Breast epithelium (tissue), 4 donors: ENCODE data around the gene VWA2. TPM values are rescaled to one million over a fixed set of nuclear protein-coding genes. Genes with fewer than 3 reads are reported as not detected.

Source experiments
- DNase-seq, 2 donors: peaks; one replicate each; pipeline ENCODE4 v3.0.0-alpha.2; 2019; ENCODE audit warnings: low spot score in 2 of 2
- H3K27ac ChIP-seq, 2 donors: fragments of 200-600 bp; sonication (generic) in 1 of 2; one replicate each; pipeline ENCODE4 v1.5.1; 2016 to 2019; ENCODE audit warnings: mild to moderate bottlenecking in 1 of 2
- H3K27me3 ChIP-seq, 2 donors: fragments of 200-600 bp; sonication (generic) in 1 of 2; one replicate each; pipeline versions ENCODE4 v1.5.1 to v1.6.0; 2017 to 2019; ENCODE audit warnings: control low read depth in 1 of 2, mild to moderate bottlenecking in 1 of 2
- H3K36me3 ChIP-seq: fragments of 200-600 bp; one replicate; pipeline ENCODE4 v1.5.1; 2019
- H3K4me1 ChIP-seq, 2 donors: fragments of 200-600 bp; sonication (generic); one replicate each; pipeline ENCODE4 v1.5.1; 2016 to 2019; ENCODE audit warnings: control low read depth in 1 of 2
- H3K4me3 ChIP-seq, 3 donors: fragments of 200-600 bp; sonication (generic); 1 replicate in 2 of 3; 2 replicates in 1 of 3; pipeline ENCODE4 v1.5.1; 2016 to 2019; ENCODE audit warnings: mild to moderate bottlenecking in 3 of 3, moderate library complexity in 2 of 3
- H3K9me3 ChIP-seq, 2 donors: fragments of 200-600 bp; sonication (generic) in 1 of 2; one replicate each; pipeline ENCODE4 v1.5.1; 2016 to 2019; ENCODE audit warnings: control low read depth in 1 of 2
- POLR2A ChIP-seq: fragments of 450-650 bp; IDR thresholded peaks from one replicate; pipeline ENCODE4 v1.6.1; 2016; ENCODE audit warnings: antibody characterized with exemption, mild to moderate bottlenecking, moderate library complexity
- POLR2AphosphoS5 ChIP-seq, 3 donors: sonication (generic); formaldehyde crosslinking; IDR thresholded peaks; one replicate each; pipeline ENCODE4 v1.6.1; 2017; ENCODE audit warnings: antibody characterized with exemption in 3 of 3
- intact Hi-C: fragments of 100-400 bp; cut with DNase I; formaldehyde crosslinking; loops from one replicate; pipeline ENCODE4 v1.15.1; 2023; ENCODE audit warnings: low total_unique reads
- total RNA-seq, 3 donors: library from RNA; depleted of rRNA; stranded (reverse); fragments of >200 nt; gene quantifications; one replicate each; pipeline ENCODE4 v1.1.0, GENCODE V29; 2016
- TF ChIP-seq, protein P1 (sequence below), 3 donors: fragments of 450-650 bp; IDR thresholded peaks; one replicate each; pipeline ENCODE4 v1.5.1; 2016 to 2017; ENCODE audit warnings: antibody characterized with exemption in 3 of 3, mild to moderate bottlenecking in 3 of 3, moderate library complexity in 3 of 3

Gene VWA2
- total RNA-seq, 3 donors from 2014 or later: 0.48 to 18.7 (median 8.0) TPM

- intact Hi-C loops: no loop called here
- Histone ChIP-seq H3K9me3 (no peaks in the 10 kb centered on the region), H3K27ac (no peak overlapping the region), H3K4me3 (no peak overlapping the region), H3K27me3 (no peaks in the 10 kb centered on the region), H3K4me1 (peaks cover 0 to 3% of the 10 kb centered on the region in 2 donors), H3K36me3 (no peaks in the 10 kb centered on the region)
- DNase-seq: no peak
- TF ChIP-seq POLR2A: no peak
- no peak for TF ChIP-seq POLR2AphosphoS5 (IDR thresholded peaks at IDR 0.05)
- TF ChIP-seq, protein P1, sequence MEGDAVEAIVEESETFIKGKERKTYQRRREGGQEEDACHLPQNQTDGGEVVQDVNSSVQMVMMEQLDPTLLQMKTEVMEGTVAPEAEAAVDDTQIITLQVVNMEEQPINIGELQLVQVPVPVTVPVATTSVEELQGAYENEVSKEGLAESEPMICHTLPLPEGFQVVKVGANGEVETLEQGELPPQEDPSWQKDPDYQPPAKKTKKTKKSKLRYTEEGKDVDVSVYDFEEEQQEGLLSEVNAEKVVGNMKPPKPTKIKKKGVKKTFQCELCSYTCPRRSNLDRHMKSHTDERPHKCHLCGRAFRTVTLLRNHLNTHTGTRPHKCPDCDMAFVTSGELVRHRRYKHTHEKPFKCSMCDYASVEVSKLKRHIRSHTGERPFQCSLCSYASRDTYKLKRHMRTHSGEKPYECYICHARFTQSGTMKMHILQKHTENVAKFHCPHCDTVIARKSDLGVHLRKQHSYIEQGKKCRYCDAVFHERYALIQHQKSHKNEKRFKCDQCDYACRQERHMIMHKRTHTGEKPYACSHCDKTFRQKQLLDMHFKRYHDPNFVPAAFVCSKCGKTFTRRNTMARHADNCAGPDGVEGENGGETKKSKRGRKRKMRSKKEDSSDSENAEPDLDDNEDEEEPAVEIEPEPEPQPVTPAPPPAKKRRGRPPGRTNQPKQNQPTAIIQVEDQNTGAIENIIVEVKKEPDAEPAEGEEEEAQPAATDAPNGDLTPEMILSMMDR (IDR thresholded peaks at IDR 0.05): no peak
Observed at GRCh38 chr10:114262496-114262895, 23.4 kb downstream of the VWA2 start.

- no peaks in the 10 kb centered on the region for H3K36me3 ChIP-seq
- no peaks in the 10 kb centered on the region for H3K9me3 ChIP-seq
- intact Hi-C loops: no loop called here
- no peaks in the 10 kb centered on the region for H3K27me3 ChIP-seq
- H3K27ac ChIP-seq: peak overlapping the region; percentile 14 to 73
- TF ChIP-seq POLR2AphosphoS5 (IDR thresholded peaks at IDR 0.05): peak in 1 of 3 donors; percentile 45
- TF ChIP-seq, protein P1 (IDR thresholded peaks at IDR 0.05): no peak
- no peak for TF ChIP-seq POLR2A
- no peak for DNase-seq
- H3K4me3 ChIP-seq: no peak overlapping the region
- H3K4me1 ChIP-seq: peaks cover 0 to 3% of the 10 kb centered on the region in 2 donors
Observed at GRCh38 chr10:114265392-114266053, 26.5 kb downstream of the VWA2 start.

DNA sequence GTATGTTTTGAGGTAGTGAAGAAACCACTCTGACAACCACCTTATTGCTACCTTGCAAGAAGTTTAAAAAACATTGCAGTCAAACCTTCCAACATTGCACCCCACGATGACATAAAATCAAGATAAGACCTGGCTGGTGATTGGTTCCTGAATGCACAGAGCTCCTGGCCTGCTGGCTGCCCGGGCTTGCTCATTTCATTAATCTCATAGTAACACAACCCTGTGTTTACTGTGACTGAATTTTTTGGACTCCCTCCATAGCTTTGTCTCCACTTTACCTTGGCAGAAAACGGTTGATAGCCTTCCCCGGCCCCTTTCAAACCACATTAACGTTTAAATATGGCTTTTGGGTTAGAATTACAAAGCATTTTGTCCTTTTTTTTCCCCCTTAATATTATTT, 27.5 kb downstream of the VWA2 start:
- H3K9me3 ChIP-seq: no peaks in the 10 kb centered on the region
- peak overlapping the region; percentile 30 to 60 for H3K27ac ChIP-seq
- peaks cover 0 to 3% of the 10 kb centered on the region in 2 donors for H3K4me1 ChIP-seq
- no peaks in the 10 kb centered on the region for H3K27me3 ChIP-seq
- H3K36me3 ChIP-seq: no peaks in the 10 kb centered on the region
- TF ChIP-seq POLR2AphosphoS5 (IDR thresholded peaks at IDR 0.05) (no peak), POLR2A (no peak)
- TF ChIP-seq, protein P1 (IDR thresholded peaks at IDR 0.05): no peak
- no peak overlapping the region for H3K4me3 ChIP-seq
- DNase-seq: peak in 1 of 2 donors; percentile 56
- intact Hi-C loops: no loop called here

- intact Hi-C loops: no loop called here
- TF ChIP-seq POLR2AphosphoS5 (IDR thresholded peaks at IDR 0.05) (no peak), POLR2A (no peak)
- TF ChIP-seq, protein P1 (IDR thresholded peaks at IDR 0.05): no peak
- no peaks in the 10 kb centered on the region for H3K27me3 ChIP-seq
- no peaks in the 10 kb centered on the region for H3K9me3 ChIP-seq
- DNase-seq: peak; percentile 51 to 54
- H3K36me3 ChIP-seq: no peaks in the 10 kb centered on the region
- H3K4me1 ChIP-seq: no peaks in the 10 kb centered on the region
- H3K27ac ChIP-seq: peak overlapping the region; percentile 6 to 27
- H3K4me3 ChIP-seq: no peak overlapping the region
Observed at GRCh38 chr10:114271075-114271778, 32.2 kb downstream of the VWA2 start.

DNA sequence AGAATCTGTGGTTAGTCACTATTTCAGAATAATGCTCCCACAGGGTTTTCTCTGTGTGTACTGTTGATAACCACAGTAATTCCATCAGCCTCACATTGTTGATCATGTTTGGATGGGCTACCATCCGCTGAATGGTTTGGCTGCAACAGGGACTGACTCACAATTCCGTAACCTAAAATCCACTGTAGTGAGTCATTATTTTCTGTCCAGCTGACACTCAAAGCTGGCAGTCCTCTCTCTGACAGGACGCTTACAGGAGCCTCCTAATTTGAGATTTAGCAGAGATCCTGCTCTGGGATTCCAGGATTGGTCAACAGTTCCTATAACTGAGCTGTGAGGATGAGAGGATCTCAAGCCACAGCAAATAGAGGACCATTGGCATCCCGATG, 32.7 kb downstream of the VWA2 start:
- H3K36me3 ChIP-seq: no peaks in the 10 kb centered on the region
- H3K27me3 ChIP-seq: no peaks in the 10 kb centered on the region
- intact Hi-C loops: no loop called here
- H3K4me3 ChIP-seq: no peak overlapping the region
- H3K27ac ChIP-seq: peak overlapping the region; percentile 6 to 27
- no peaks in the 10 kb centered on the region for H3K9me3 ChIP-seq
- peak; percentile 39 to 44 for DNase-seq
- TF ChIP-seq, protein P1 (IDR thresholded peaks at IDR 0.05): no peak
- TF ChIP-seq POLR2A (no peak), POLR2AphosphoS5 (IDR thresholded peaks at IDR 0.05) (peak in 2 of 3 donors; percentile 26 to 67)
- no peaks in the 10 kb centered on the region for H3K4me1 ChIP-seq
